IPS DF 4.7 (cell line): Measurements from ENCODE around the gene BACE2.

ENCODE experiments used
- DNase-seq: peaks from one replicate; pipeline ENCODE4 v3.0.0-alpha.2; 2013; ENCODE audit warnings: low spot score; ENCODE audit errors: extremely low read depth

BACE2 gene

DNA sequence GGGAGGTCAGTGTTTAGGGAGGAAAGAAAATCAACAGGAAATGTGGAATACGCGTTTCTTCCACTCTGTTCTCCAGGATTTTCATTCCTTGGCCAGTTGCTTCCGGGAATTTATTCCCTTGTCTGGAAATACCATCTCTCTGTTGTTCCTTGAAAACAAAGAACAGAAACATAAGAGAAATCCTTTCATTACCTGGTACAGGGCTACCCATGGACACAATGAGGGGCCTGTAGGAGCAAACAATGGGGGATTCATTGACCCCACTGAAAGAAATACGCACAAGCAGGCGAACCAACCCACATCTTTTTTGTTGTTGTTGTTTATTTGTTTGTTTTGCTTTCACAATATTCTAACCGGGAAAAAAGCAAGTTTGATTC, 20.0 kb upstream of the BACE2 start:
- no peak for DNase-seq

GRCh38 chr21:41148798-41149197, 19.2 kb upstream of the BACE2 start:
- DNase-seq = no peak

GRCh38 chr21:41149199-41149598, 18.8 kb upstream of the BACE2 start:
- no peak for DNase-seq

GRCh38 chr21:41152147-41152546, 15.8 kb upstream of the BACE2 start:
- DNase-seq = no peak

DNA sequence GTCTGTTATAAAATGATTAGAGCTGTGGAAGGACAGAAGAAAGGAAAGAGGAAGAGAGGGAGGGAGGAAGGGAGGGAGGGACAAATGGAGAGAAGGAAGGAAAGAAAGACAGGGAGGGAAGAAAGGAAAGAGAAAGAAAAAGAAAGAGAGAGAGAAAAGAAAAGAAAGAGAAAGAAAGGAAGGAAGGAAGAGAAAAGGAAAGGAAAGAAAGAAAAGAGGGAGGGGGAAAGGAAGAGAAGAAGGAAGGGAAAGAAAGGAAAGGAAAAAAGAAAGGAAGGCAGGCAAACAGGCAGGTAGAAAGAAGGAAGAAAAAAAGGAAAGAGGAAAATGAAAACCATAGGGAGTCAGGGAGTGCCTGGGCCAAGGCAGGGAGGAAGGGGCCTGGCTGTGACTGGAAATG, 14.5 kb upstream of the BACE2 start:
- DNase-seq = no peak

DNA sequence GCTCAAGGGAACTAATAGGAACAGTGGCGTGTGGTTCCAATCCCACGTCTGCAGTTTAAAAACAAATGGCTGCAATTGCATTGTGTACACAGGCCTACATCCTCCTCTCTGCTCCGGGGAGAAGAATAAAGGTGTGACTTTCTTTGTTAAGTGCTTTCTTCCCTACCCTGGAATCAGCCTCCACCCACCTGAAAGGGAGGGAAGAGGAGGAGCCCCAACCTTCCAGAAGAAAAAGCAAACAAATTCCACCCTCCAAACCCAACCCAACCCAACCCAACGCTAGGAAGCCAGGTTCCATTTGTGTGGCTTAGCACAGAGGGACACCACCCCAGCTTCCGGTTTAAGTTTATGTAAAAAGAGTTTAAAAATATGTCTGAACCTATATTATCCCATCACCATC, 11.8 kb upstream of the BACE2 start:
- no peak for DNase-seq

DNA sequence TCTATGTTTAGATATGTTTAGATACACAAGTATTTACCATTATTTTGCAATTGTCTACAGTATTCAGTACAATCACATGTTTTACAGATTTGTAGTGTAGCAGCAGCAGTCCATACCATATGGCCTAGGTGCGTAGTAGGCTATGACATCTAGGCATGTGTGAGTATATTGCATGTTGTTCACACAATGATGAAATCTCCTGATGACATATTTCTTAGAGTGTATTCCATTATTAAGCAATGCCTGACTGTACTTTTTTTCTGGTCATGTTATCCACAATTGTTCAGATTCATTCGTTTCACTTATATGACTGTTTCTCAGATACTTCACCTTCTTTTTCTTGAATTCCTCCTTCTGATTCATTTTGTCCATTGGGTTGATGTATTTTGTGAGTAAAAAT, 9.9 kb upstream of the BACE2 start:
- no peak for DNase-seq

DNA sequence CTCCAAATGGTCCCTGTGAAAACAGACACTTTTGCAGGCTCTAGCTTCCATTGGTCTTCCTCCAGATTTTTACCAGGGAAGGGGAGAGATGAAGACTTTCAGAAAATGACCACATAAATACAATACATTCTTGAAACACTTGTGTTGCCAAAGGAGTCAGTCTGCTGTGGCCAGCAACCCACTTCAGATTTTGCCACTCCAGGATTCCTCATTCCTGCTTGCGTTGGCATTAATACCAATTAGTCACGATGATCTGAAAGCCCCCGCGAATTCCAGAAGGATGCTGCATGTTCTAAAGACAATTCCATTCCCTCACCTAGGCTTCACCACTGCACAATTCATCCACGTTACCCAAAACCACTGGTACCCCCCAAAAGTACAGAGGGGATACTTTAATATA, 7.9 kb upstream of the BACE2 start:
- DNase-seq = no peak

DNA sequence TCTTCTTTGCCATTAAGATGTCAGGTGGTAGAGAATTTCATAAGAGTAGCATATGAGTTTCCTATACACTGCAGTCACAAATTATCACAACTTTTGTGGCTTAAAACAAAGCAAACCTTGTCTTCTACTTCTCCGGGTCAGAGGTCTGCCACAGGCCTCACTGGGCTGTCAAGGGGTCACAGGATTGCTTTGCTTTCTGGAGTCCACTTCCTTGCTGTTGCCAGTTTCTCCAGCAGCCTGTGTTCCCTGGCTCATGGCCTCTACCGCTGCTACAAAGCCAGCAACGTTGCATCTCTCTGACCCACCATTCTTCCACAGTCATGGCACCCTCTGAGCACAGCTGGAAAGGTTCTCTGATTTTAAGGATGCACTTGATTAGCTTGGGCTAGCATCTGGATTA, 6.5 kb upstream of the BACE2 start:
- no peak for DNase-seq

- no peak for DNase-seq
Measured at GRCh38 chr21:41162096-41162495, 5.9 kb upstream of the BACE2 start.

DNA sequence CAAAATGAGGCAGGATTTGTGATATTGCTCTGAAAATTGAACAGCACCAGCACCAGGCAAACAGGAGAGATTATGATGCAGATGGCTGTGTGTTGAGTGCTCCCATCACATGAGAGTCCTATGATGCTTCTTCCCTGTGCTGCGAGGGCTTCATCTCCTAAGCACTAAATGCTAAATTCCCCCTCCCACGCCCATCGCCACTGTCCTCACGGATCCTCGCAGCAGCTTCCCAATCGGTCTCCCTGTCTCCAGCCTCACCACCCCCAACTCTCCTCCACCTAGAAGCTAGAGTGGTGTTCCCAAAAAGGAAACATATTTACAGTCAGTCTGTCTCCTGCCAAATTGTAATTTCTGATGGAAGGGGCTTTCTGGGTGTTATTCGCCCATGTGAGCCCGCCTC, 4.9 kb upstream of the BACE2 start:
- DNase-seq = no peak

GRCh38 chr21:41164052-41164451, 3.9 kb upstream of the BACE2 start:
- DNase-seq = no peak

- DNase-seq = no peak
Measured at GRCh38 chr21:41164981-41165655, 2.8 kb upstream of the BACE2 start.

- no peak for DNase-seq
Measured at GRCh38 chr21:41166884-41167283, 1.1 kb upstream of the BACE2 start.

GRCh38 chr21:41168391-41169257, 664 bp downstream of the BACE2 start:
- no peak for DNase-seq

DNA sequence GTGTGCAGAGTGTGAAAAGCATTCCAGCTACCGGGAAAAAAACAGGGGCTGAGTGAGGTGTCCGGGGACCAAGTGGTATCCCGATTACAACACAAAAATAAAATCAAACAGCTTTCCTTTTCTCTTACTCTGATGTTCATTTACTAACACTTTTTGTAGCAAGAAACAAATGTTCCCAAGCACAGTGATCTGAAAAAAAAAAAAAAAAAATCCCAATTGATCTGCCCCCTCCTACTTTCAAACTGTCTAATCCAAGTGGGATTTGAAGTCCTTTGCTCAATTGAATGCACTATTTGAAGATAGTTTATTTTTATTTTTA, 1.3 kb downstream of the BACE2 start:
- no peak for DNase-seq

DNA sequence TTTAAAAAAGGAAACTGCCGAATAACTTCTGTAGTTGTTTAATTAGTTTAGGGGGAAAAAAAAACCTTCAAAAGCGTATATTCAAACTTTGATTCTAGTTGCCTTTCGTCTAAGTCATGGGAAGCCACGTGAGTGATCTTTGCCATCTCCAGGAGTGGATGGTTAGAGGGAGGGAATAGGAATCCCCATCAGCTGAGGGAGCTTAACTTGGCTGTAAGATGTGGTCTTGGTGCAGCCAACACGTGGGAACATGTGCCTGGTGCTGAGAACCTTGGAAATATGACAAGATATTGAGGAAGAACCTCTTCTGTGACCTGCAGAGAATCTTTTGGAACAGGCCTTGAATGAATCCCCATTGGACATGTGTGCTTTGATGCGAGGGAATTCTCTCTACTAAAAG, 1.7 kb downstream of the BACE2 start:
- no peak for DNase-seq

- DNase-seq = no peak
Measured at GRCh38 chr21:41170442-41170841, 2.5 kb downstream of the BACE2 start.

DNA sequence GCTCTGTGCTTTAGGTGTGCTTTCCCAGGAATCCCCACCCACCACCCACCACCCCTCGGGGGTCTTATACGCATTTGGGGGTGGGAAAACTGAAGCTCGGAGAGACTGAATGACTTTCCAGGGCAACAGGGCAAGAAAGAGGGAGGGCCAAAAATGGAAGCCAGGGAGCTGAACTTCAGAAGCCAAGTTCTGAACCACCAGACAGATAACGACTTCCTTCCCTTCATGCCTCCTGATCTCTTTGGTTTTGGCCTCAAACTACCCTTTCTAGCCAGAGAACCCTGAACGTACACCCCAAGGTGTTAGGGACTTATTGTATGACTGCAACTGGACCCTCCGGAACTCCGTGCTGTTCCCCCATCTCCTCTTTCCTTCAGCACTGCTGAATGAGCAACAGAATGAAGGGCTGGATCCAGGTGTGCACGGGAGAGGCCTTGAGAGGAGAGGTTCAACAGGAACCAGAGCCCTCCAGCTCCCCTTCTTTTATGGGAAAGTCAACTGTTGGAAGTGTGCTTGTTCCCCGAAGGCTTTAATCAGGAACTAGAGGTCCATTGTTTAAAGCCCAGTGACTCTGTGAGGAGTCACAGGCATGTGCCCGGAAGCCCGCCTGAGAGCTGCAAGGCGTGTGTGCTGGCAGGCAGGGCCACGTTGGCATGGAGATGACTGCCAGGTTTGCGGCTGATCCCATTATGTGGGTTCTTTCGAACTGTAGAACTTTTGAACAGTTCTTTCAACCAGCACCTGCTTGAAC, 3.1 kb downstream of the BACE2 start:
- DNase-seq = no peak

GRCh38 chr21:41175080-41175479, 7.1 kb downstream of the BACE2 start:
- DNase-seq = no peak

GRCh38 chr21:41176846-41177245, 8.9 kb downstream of the BACE2 start:
- no peak for DNase-seq

DNA sequence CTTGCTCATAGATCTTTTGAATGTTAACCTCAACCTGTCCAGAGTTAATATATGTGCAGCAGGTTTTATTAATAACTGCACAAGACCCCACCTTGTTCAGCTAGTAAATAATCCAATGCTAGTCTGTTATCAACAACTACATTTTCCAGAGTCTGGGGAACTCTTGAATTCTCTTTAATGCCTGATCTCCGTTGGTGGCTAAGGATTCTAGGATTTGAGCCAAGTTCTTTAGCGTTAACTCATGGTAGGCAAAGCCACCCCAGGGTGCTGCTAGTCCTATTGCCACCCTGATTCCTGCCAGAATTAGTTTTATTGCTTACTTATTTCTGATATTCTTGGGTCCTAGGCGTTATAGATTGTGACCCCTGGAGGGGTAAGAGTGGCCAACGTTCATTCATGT, 12.8 kb downstream of the BACE2 start:
- no peak for DNase-seq

DNA sequence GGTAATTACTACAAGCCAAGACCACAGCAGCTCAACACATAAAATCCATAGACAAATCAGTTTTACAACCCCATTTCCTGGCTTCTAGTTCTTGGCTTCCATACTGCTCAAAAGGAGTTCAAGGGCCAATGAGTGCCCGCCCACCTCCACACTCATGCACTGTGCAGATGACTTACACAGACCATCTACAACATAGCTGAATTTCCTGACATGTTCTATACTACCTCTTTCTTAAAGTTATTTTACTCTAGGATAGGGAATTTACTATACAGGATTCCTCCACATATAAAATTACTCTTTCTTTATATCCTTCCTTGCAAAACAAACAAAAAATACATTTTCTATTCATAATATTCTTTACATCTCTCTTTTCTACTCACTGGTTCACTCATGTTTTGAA, 14.6 kb downstream of the BACE2 start:
- no peak for DNase-seq
